Measurements from ENCODE around the gene TAL1. TPM values are rescaled to one million over a fixed set of nuclear protein-coding genes. Genes with fewer than 3 reads are reported as not detected.

TAL1 gene
- polyA plus RNA-seq, 1 donor: 4.4 TPM

GRCh38 chr1:47188791-47189785 is 42.9 kb downstream of the TAL1 start:
- no peak for DNase-seq

DNA sequence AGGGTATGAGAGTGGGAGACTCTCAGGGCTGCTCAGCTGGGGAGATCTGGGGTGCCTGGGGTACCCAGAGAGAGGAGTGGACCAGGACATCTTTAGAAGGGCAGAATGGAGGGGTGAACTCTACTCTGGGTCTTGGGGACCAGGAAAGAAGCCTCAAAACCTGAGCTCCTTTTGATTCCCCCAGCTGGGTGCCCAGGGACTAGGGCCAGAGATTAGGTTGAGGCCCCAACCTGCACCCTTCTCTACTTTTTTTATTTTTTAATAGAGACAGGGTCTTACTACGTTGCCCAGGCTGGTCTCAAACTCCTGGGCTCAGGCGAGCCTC is 44.1 kb downstream of the TAL1 start:
- DNase-seq: no peak

DNA sequence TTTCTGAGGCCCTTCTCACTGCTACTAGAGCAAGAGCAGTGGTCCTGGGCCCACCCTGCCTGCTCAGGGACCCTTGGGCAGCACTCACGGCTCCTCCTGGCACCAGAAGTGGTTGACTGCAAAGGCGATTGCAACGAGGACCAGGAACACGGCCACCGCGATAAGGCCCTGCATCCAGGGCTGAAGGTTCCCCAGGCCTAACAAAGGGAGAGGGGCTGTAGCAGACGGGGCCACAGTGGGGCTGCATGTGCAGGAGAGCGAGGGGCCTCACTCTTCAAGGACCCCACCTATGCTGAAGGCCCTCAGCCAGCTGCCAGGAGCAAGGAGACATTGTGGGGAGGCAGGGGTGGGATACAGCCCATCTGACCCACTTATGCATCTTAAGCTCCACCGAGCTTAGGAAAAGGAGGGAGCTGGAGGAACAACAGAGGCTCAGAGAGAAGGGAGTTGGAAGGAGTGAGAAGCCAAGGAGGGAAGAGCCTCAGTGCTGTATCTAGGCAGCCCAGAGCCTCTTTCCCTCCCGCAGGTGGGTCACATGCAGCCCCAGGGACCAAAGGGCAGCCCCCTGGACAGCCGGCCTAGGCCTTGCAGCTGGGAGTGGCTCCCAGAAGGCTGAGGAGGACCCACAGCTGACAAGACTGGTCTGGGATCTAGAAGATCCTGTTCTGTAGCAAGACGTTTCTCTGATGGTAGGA is 44.6 kb downstream of the TAL1 start:
- DNase-seq: no peak

GRCh38 chr1:47186267-47187185 is 45.5 kb downstream of the TAL1 start:
- DNase-seq: no peak

DNA sequence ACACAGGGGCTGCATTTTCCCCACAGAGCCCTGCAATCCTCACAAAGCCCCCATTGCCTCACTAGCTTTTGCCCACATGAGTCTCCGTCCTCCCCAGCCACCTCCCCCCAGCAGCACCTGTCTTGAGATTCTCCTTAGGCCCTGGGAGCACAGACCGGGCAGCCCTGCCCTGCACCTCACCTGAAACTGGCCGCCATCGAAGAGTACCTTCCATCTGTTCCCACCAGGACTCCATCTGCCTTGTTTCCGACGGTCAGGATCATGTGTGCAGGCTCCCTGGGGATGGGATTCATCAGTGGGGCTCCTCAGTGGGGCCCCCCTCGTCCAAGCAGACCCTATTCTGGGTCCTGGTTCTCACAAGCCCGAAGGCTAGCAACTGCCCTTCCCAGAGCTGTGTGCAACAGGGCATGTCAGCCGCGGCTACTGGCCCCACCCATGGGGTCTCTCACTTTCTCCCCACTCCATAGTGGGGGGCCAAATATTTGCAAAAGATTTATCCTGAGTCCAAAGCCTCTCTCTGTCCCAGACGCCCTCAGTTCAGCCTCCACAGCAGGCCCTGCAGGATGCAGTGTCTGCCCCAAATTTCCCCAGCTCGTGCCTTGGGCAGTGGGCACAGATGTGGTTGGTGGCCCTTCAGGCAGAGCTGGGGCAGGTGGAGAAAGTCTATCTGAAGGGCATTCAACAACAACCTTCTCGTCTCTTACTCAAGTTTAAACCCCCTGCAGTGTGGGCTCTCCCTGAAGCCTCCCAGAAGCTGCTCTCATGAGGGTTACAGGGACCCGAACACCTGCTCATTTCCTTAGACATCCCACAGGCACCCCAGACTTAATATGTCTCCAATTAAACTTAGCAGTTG is 47.0 kb downstream of the TAL1 start:
- no peak for DNase-seq

DNA sequence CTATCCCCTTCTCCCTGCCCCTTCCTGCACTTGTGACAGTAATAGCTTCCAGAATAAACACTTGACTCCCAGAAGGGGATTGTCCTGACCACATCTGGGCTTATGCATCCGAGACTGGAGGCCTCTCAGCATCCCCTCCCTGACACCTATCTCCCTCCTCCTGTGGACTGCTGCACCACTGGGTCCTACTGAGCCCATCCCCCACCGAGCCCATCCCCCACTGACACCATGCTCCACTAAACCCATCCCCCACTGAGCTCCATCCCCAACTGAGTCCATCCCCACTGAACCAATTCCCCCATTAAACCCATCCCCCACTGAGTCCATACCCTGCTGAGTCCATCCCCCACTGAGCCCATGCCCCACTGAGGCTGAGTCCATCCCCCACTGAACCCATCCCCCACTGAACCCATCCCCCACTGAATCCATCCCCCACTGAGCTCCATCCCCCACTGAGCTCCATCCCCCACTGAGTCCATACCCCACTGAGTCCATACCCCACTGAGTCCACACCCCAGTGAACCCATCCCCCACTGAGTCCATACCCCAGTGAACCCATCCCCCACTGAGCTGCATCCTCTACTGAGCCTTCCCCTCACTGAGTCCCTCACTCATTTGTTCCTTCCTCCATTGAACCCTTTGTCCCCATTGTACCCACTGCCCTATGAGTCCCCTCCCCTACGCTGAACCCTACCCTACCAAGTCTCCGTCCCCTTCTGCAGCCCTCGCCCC is 47.8 kb downstream of the TAL1 start:
- no peak for DNase-seq

DNA sequence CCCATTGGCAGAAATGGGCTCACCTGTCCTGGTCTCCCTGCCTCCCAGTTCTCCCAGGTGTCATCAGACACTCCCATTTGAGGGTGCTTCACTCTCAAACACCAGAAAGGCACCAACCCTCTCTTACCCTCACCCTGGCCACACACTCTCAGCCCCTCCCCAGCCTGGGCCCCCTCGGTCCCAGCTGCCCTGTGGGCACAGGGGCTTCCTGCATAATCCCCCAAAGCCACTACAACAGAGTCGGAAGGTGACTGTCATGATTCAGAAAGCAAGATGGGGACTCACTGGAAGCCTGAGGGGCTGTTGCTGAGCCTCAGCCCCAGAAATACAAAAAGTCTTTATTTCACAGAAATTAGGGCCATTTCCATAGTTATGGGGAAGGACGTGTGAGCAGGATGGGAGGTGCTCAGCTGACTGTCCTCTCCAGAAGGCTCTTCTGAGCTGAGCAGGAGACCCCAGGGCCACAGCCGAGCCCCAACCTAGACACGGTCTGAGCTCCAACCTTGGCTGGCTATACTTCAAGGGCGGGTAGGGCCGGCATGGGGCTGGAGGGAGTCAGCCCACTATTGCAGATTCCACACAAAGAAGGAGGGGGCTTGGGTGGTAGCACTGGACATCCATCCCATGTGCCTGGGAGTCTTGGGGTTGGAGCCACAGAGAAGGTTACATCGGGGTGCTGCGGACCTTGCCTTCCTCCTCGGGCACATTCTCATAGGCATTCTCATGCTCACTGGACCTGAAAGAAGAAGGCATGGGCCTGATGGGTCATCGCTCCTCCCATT is 48.5 kb downstream of the TAL1 start:
- no peak for DNase-seq

DNA sequence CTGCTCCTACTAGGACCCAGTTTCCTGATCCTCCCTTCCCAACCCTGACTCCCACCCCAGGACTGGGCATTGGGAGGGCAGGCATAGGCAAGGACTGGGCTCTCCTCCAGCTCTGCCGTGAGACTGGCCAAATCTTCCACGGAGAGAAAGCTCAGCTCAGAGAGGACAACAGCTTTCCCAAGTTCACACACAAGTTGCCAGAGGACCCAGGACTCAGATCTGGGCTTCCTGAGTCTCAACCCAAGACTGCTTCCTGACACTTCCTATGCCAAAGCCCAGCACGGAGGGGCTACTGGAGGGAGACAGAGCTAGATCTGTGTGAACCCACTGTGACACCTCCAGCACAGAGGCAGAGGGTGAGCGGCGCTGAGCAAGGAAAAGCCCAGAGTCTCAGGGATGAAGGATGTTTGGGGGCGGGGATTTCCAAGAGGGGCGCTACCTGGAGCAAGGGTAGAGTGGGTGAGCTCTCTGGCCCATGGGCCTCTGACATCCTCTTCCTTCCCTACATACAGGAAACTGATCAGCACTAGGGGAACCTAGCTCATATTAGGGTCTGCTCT is 49.3 kb downstream of the TAL1 start:
- DNase-seq: no peak

GRCh38 chr1:47181955-47182675 is 49.9 kb downstream of the TAL1 start:
- DNase-seq: no peak

- DNase-seq: no peak
Measured at GRCh38 chr1:47181095-47181954, 50.7 kb downstream of the TAL1 start.

DNA sequence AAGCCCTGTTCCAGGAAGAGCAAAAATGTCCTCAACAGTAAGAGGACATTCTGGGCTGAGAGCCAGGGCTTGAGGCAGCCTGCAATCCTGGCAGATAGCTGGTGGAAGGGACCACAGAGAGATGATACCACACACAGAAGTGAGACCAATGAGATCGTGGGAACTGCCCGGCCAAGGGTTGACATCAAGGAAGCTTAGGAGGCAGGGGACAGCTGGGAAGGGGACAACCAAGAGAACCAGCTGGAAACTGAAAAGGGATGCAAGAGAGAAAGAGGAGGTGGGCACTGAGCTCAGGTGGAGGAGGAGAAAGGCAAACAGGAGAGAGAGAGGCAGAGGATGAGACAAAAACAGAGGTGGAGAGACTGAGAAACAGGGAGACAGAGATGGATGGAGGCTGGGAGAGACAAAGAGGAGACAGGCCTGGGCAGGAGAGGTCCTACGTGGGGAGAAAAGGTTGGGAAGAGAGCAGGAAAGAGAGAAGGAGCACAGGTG is 51.4 kb downstream of the TAL1 start:
- DNase-seq: no peak

DNA sequence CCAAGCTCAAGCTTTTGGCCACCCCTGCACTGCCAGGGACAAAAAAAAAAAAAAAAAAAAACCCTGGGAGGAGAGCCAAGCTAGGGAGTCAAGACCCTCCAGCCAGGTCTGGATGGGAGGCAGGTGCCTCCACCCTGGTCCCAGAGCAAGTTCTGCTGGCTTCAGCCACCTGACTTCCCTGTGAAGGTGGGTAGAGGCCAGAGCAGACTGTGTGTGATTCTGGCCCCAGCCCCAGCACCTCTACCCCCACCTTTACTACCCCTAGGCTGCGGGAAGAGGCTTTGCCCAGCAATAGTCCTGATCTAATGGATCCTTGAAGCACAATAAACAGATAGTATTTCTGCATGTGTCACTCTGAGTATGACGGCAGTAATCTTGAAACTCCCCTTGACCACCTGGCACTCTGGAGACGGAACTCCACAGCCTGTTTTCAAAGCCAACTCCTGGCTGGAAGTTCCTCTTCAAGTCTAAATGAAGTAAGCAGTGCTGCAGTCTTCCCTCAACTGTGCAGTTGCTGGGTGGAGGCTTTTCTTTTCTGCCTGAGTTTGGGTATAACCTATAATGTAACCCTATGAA is 51.9 kb downstream of the TAL1 start:
- DNase-seq: no peak

DNA sequence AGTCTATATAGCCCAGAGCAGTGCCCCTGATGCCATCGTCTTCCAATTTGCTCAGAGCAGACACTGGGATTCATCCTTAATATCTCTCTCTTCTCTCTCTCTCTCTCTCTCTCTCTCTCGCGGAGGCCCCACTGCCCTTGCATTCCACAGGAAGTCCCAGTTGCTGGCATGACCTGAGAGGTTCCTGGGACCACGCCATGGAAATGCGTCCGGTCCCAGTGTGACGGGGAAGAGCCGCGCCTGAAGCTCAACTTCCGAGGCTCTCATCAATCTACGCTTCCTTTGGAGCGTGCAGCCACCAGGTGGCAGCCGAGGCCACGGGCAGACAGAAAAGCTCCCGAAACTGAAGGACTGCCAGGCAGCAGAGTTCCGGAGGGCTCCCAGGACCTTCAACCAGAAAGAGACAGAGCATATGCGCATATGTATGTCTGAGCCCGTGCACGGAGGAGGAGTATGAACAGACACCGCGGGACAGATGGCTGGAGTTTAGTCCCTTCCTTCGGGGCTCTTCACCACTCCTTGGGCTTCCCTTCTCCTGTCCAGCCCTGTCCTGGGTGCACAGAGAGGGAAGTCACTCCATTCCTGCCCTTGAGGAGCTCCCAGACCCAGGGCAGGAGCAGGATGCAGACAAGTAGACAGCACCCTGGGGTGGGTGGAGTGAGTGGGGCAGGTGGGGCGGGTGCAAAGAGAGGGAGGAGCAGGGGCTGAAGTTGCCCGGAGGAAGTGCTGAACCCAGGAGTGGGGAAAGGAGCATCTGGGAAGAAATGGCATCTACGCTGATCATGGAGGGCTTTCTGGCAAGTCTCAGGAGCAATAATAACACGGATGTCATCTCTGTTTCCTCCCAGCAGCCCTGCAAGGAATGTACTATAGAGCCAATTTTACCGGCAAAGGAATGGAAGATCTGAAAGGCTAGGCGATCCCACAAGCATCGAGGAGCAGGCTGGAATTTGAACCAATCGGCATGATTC is 52.7 kb downstream of the TAL1 start:
- peak; percentile 90 for DNase-seq

DNA sequence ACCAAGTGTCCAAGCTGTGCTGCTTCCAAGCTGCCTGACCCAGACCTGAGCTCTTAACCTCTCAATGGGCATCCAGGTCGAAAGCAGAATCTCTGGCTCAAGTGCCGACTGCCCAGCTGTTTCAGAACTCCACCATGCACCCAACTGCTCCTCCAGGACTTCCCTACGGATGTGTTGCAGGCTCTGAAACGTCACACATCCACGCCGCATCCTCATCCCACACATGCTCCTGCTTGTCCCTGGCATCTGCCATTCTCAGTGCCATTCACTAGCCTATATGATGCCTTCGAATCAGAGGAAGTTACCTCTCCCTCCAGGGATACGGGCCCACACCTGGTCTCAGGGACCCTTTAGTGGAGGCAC is 53.4 kb downstream of the TAL1 start:
- DNase-seq: no peak

DNA sequence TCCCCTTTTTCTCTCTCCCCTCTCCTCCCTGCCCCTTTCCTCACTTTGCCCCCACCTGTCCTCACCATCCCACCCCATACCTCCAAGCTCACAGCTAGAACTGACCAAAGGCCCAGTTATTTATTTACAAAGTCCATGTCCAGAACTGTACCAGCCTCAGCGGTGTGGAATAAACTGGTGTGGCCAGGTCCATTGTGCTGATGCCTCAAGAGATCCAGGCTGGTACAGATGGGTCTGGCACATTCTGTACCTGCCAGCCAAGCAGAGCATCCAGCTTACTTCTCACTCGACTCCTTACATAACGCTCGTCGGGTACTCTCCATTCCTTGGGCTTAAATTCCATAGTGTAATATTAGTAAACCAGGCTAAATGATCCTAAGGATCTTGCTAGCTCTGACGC is 54.0 kb downstream of the TAL1 start:
- no peak for DNase-seq
